Activated naive CD4-positive, alpha-beta T cell treated with anti-CD3 and anti-CD28 coated beads, Interleukin-2, amount 50 U/mL, for 24 hours (primary cell): ENCODE data around the gene MDC1.
"Not testable (repeated sequence)": the region's sequence is repeated elsewhere in the genome, so short reads cannot be mapped to it uniquely, and the experiment has no call there.

Experiments used
- H3K27ac Mint-ChIP-seq: one replicate; pipeline ENCODE4 v1.8.0; 2021; ENCODE audit warnings: mild to moderate bottlenecking, mixed read lengths
- H3K27me3 Mint-ChIP-seq: one replicate; pipeline ENCODE4 v1.8.0; 2021; ENCODE audit warnings: mixed read lengths
- H3K36me3 Mint-ChIP-seq: one replicate; pipeline ENCODE4 v1.8.0; 2021; ENCODE audit warnings: mixed read lengths
- H3K4me1 Mint-ChIP-seq: one replicate; pipeline ENCODE4 v1.8.0; 2021; ENCODE audit warnings: mixed read lengths
- H3K4me3 Mint-ChIP-seq: one replicate; pipeline ENCODE4 v1.8.0; 2021; ENCODE audit warnings: mild to moderate bottlenecking, mixed read lengths
- H3K9me3 Mint-ChIP-seq: one replicate; pipeline ENCODE4 v1.8.0; 2021; ENCODE audit warnings: mixed read lengths

The MDC1 gene

GRCh38 chr6:30683980-30684338, 33.1 kb downstream of the MDC1 start:
- H3K27me3 Mint-ChIP-seq: no peaks in the 10 kb centered on the region
- H3K36me3 Mint-ChIP-seq: peaks cover 30% of the 10 kb centered on the region
- peaks cover 40% of the 10 kb centered on the region for H3K4me1 Mint-ChIP-seq
- peak overlapping the region; percentile 91 for H3K4me3 Mint-ChIP-seq
- no peaks in the 10 kb centered on the region for H3K9me3 Mint-ChIP-seq
- peak overlapping the region; percentile 96 for H3K27ac Mint-ChIP-seq

GRCh38 chr6:30683183-30683979, 33.7 kb downstream of the MDC1 start:
- H3K36me3 Mint-ChIP-seq: peaks cover 32% of the 10 kb centered on the region
- peak overlapping the region; percentile 91 for H3K4me3 Mint-ChIP-seq
- no peaks in the 10 kb centered on the region for H3K27me3 Mint-ChIP-seq
- H3K9me3 Mint-ChIP-seq: no peaks in the 10 kb centered on the region
- peak overlapping the region; percentile 96 for H3K27ac Mint-ChIP-seq
- H3K4me1 Mint-ChIP-seq: peaks cover 39% of the 10 kb centered on the region

- Mint-ChIP-seq H3K27ac (peak overlapping the region; percentile 96), H3K4me3 (peak overlapping the region; percentile 91), H3K36me3 (peaks cover 32% of the 10 kb centered on the region), H3K4me1 (peaks cover 30% of the 10 kb centered on the region), H3K9me3 (no peaks in the 10 kb centered on the region), H3K27me3 (no peaks in the 10 kb centered on the region)
Measured at GRCh38 chr6:30682143-30683117, 34.7 kb downstream of the MDC1 start.

- peak overlapping the region; percentile 96 for H3K27ac Mint-ChIP-seq
- H3K36me3 Mint-ChIP-seq: peaks cover 32% of the 10 kb centered on the region
- no peaks in the 10 kb centered on the region for H3K9me3 Mint-ChIP-seq
- H3K4me3 Mint-ChIP-seq: peak overlapping the region; percentile 91
- H3K4me1 Mint-ChIP-seq: peaks cover 30% of the 10 kb centered on the region
- no peaks in the 10 kb centered on the region for H3K27me3 Mint-ChIP-seq
Measured at GRCh38 chr6:30681766-30682142, 35.3 kb downstream of the MDC1 start.

- H3K4me1 Mint-ChIP-seq: peaks cover 37% of the 10 kb centered on the region
- H3K9me3 Mint-ChIP-seq: no peaks in the 10 kb centered on the region
- H3K27ac Mint-ChIP-seq: peak overlapping the region; percentile 88
- peak overlapping the region; percentile 91 for H3K4me3 Mint-ChIP-seq
- peaks cover 35% of the 10 kb centered on the region for H3K36me3 Mint-ChIP-seq
- no peaks in the 10 kb centered on the region for H3K27me3 Mint-ChIP-seq
Measured at GRCh38 chr6:30679765-30680535, 37.1 kb downstream of the MDC1 start.

GRCh38 chr6:30678964-30679726, 37.9 kb downstream of the MDC1 start:
- H3K4me3 Mint-ChIP-seq: peak overlapping the region; percentile 91
- H3K27me3 Mint-ChIP-seq: no peaks in the 10 kb centered on the region
- H3K27ac Mint-ChIP-seq: peak overlapping the region; percentile 89
- H3K4me1 Mint-ChIP-seq: peaks cover 37% of the 10 kb centered on the region
- peaks cover 33% of the 10 kb centered on the region for H3K36me3 Mint-ChIP-seq
- H3K9me3 Mint-ChIP-seq: no peaks in the 10 kb centered on the region

GRCh38 chr6:30676660-30677285, 40.3 kb downstream of the MDC1 start:
- Mint-ChIP-seq H3K9me3 (no peaks in the 10 kb centered on the region), H3K4me3 (no peak overlapping the region)

GRCh38 chr6:30672445-30673253, 44.4 kb downstream of the MDC1 start, which contains the start of gene DHX16:
Gene DHX16, minus strand, starts transcription at chr6:30673006. Its CDS starts 165 bp downstream, at chr6:30672841.
- no peaks in the 10 kb centered on the region for H3K9me3 Mint-ChIP-seq
- peak within 1 kb of the TSS; percentile 90 for H3K4me3 Mint-ChIP-seq
- H3K4me1 Mint-ChIP-seq: peaks cover 42% of the 10 kb centered on the region
- H3K27ac Mint-ChIP-seq: peak within 1 kb of the TSS; percentile 98
- peaks cover 17% of the 10 kb centered on the region for H3K36me3 Mint-ChIP-seq
- no peaks in the 10 kb centered on the region for H3K27me3 Mint-ChIP-seq

More at GRCh38 chr6:30676660-30677285, 40.3 kb downstream of the MDC1 start:
- Mint-ChIP-seq H3K27ac (peak overlapping the region; percentile 83), H3K4me1 (peaks cover 45% of the 10 kb centered on the region), H3K27me3 (no peaks in the 10 kb centered on the region), H3K36me3 (peaks cover 21% of the 10 kb centered on the region)

GRCh38 chr6:30670760-30671527, 46.1 kb downstream of the MDC1 start:
- H3K4me3 Mint-ChIP-seq: peak overlapping the region; percentile 90

GRCh38 chr6:30666300-30666699, 50.8 kb downstream of the MDC1 start:
- Mint-ChIP-seq H3K4me1 (peaks cover 36% of the 10 kb centered on the region), H3K4me3 (peak overlapping the region; percentile 11), H3K36me3 (peaks cover 22% of the 10 kb centered on the region)

More at GRCh38 chr6:30670760-30671527, 46.1 kb downstream of the MDC1 start:
- Mint-ChIP-seq H3K36me3 (peaks cover 10% of the 10 kb centered on the region), H3K9me3 (no peaks in the 10 kb centered on the region), H3K4me1 (peaks cover 48% of the 10 kb centered on the region), H3K27ac (peak overlapping the region; percentile 84), H3K27me3 (no peaks in the 10 kb centered on the region)

GRCh38 chr6:30664994-30665767, 51.9 kb downstream of the MDC1 start:
- Mint-ChIP-seq H3K27me3 (no peaks in the 10 kb centered on the region), H3K9me3 (no peaks in the 10 kb centered on the region), H3K4me3 (no peak overlapping the region), H3K27ac (no peak overlapping the region), H3K36me3 (peaks cover 15% of the 10 kb centered on the region), H3K4me1 (peaks cover 24% of the 10 kb centered on the region)

More at GRCh38 chr6:30666300-30666699, 50.8 kb downstream of the MDC1 start:
- H3K9me3 Mint-ChIP-seq, H3K27me3 Mint-ChIP-seq: not testable (repeated sequence)
- peak overlapping the region; percentile 79 for H3K27ac Mint-ChIP-seq

GRCh38 chr6:30657922-30658321, 59.2 kb downstream of the MDC1 start:
- peak overlapping the region; percentile 38 for H3K27ac Mint-ChIP-seq
- H3K36me3 Mint-ChIP-seq: peaks cover 24% of the 10 kb centered on the region
- not testable (repeated sequence) for H3K4me1 Mint-ChIP-seq

More at GRCh38 chr6:30657922-30658321, 59.2 kb downstream of the MDC1 start:
- H3K4me3 Mint-ChIP-seq, H3K9me3 Mint-ChIP-seq, H3K27me3 Mint-ChIP-seq: not testable (repeated sequence)
